ENCODE measurements around the gene RACGAP1.
A peak's percentile ranks its signal among the peaks of the same experiment; 100 is the strongest.
"Not testable (repeated sequence)": the region's sequence is repeated elsewhere in the genome, so short reads cannot be mapped to it uniquely, and the experiment has no call there.

RACGAP1 gene

DNA sequence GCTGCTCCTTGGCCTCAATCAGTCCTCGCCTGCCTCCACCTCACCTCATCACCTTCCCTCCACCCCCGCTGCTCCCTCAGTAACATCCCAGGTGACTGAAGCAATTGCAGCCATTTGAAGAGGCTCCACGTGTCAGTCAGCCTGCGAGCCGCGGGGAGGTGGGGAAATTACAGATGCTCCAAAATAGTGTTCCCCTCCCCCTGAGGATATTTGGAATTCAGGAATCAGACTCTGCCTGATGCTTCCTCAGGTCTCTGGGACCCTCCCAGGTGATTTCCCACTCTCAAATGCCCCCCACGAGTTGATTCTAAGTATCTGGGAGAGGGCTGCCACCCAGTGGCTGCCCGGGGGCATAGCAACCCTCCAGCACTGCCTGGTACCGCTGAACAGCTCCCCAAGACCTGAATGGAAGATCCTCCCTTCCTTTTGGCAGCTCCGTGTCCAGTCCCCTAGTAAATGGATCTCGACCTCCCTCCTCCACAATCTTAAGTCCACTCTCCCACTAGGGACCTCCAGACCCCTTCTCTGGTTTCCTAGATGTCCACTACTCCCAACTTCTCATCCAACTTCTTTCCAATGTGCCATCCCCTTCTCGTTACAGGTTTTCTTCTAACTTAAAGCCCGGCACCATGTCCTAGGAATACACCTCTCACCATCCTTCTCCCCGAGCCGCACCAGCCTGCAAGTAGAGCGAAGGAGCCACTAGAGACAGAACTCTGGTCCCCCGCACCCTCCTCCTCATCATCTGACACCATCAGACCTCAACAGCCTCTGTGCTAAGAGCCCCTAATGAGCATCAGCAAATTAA lies 30.7 kb upstream of the RACGAP1 start:
- peak; percentile 62 to 72 for DNase-seq

DNA sequence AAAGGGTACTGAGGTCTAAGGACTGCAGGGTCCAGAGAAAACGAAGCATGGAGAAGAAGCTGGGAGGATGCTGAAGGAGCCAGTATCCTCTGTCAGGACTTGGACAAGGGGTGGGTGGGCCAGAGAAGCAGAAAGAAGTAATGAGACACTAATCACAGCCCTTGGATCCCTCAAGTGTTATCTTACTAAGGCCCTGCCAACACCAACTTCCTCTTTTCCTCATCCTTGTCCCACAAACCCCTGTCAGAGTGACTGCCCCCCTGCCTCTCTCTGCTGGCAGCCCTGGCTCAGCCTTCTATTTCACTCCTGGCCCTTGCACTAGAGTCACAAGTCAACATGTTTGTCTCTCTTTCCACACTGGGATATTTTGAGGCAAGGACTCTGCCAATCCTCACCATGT lies 28.3 kb upstream of the RACGAP1 start:
- no peak for DNase-seq

DNA sequence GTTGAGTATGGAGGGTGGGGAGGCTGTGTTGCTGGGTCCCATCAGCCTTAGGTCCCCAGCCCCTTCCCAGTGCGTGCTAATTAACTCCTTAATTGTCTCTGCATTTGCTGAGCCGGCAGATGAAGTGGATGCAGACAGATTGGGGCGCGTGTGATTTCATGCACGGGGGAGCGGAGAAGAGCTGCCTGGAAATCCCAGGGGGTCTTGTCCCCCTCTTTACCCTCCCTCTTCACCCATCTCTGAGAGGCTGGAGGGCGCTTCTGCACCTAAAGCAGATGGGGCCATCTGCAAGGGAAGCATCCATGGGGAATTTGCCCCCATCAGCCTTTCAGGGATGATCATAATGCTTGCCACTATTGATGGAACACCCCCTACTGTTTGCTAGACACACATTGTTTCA lies 27.7 kb upstream of the RACGAP1 start:
- DNase-seq, result peak in 1 of 2 experiments; percentile 4

DNA sequence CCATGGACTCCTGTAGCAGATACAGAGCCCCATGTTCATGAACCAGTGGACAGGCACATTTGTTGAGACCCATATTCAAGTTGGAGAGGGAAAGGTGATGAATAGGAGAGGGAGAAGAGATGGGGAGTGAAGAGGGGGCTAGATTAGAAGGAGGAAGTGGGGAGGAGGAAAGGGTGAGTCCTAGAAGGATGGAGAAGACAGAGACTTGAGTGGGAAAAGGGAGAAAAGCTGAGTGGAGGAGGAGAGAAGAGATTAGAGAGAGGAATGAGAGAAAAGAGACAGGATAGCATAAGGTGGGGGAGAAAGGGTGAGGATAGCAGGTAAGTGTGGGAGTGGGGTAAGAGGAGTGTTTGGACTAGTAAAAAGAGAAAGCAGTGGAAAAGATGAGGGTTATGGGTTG lies 27.2 kb upstream of the RACGAP1 start:
- no peak for DNase-seq

DNA sequence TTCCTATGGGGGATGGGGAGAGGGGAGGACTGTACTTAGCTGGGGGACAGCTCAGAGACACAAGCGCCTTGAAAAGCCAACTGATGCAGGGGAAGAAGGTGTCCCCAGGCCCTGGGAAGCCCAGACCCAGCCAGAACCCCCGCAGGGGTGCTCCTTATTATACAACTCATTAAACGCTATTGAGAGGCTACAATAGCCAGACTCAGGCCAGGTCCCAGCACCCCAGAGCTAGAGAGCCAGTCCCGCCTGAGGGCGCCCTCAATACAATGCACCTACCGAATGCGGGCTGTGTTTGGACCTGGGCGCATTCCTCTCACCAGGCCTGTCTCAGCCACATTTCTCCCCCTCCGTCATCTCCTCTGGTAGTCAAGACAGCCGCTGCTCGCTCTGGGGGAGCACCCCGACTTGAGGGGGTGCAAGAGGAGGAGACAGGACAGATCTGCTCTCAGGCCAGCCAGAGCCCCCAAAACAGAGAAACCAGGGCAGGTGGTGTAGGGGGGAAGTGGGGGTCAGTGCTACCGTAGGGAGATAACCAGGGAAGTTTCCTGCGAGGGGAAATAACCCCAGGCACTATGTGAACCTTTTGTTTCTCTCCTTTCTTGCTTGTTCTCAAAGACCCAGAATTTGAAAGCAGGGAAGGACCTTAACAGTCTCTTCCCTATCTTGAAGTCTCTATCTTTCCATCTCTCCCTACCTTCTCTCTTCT lies 26.0 kb upstream of the RACGAP1 start:
- DNase-seq, result no peak

DNA sequence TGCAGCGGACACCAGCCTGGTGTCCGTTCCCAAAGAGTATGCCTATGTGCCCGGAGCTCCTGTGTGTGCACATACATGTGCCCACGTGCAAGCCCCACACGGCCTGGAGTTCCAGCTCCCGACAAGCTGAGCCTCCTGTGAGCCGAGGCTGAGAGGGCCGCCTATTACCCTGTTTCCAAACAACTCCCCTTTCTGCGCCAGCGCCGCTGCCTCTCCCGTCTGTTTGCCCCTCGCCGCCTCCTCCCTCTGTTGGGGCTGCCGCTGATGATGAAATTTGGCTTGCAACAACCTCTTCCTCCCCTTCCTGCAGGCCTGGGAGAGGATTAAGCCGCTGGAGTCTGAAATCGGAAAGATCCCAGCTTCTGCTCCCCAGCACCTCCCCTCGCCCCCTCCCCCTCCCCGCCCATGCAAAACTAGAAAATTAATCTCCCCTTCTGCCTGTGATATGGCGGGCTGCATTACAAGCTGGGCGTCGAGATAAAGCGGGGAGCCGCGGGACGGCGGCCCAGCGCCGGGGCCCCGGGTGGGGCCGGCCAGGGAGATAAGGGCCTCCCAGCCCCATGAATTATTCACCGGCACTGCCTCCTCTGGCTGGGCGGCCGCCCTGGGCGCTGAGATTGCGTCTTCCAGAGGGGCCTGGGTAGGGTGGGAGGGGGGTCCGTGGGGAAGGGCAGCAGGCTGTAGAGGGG lies 25.3 kb upstream of the RACGAP1 start:
- DNase-seq, result no peak

DNA sequence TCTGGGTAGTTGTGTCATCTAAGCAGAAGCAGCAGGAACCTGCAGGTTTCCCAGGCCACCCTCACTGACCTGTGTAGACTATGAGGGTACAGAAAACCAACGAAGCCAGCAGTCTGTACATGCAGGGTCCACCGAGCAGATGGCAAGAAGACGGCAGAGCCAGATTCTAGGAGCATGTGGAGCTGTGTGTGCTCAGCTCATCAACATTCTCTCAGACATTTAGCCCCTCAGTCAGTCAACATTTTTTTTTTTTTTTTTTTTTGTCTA lies 24.8 kb upstream of the RACGAP1 start:
- no peak for DNase-seq

DNA sequence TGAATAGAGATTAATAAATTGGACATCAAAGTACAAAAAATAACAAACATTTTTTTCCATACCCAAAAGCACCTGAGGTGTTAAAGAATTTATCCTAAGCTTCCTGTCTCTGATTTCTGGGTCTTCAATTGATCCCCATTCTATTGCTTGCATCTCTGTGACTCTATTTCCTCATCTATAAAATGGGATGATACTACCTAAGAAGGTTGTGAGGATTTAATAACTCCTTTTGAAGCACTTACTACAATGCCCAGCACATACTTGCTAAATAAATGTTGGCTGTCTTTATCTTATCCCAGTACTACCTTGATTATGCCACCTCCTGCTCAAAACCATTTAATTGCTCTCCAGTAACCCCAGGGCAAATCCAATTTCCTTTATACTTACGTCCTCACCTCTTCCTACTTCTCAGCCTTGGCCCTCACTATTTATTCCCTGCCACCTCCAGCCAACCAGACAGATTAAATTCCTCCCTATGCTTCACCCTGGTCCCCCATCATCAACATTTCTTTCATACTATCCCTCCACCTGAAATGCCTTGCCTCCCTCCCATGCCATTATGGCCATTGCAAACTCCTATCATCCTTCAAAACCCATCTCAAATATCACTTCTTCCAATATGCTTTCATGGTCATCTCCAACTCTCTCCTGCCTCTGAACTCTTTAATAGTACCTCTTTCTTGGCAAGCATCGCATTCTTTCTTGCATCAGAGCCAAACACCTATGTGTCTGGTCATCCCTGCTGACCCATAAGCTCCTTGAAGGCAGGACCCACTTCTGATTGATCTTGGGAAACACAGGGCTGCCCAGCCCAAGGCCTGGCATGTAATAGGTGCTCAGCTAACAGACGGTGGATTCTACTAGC lies 24.2 kb upstream of the RACGAP1 start:
- DNase-seq, result no peak

DNA sequence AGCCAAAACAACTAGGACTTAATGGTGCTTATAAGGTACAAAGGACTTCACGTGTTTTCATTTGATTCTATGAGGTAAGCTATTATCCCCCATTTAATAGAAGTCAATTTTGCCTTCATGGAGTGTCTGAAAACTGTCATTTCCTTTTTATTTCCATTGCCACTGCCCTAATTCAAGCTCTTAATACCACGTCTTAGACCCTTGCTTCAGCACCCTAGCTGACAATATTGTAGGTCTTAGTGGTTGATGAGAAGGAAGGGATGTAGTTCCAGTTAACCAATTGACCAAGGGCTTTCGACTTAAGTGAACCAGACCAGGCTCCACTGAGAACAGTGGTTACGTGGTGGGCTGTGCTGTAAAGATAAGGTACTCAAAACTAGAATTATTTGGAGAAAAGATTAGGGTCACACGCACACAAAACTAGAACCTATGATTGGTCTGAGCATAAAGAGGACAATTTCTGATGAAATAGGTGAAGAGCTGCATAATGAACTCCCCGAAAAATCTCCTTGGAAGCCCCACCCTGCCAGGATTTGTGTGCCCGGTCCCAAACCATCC lies 22.5 kb upstream of the RACGAP1 start:
- no peak for DNase-seq

DNA sequence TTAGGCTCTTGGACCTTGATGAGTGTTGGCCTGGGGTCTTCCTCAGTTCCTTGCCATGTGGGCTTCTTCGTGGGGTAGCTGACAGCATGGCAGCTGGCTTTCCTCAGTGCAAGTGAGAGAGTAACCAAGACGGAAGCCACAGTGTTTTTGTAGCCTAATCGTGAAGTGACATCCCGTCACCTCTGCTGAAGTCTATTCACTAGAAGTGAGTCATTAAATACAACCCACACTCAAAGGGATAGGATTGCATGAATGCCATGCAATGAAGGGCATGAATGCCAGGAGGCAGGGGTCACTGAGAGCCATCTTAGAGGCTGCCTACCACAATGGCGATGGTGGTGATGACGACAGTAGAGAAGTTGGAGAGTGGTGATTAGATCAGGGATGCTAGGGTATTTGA lies 18.6 kb upstream of the RACGAP1 start:
- DNase-seq, result no peak

DNA sequence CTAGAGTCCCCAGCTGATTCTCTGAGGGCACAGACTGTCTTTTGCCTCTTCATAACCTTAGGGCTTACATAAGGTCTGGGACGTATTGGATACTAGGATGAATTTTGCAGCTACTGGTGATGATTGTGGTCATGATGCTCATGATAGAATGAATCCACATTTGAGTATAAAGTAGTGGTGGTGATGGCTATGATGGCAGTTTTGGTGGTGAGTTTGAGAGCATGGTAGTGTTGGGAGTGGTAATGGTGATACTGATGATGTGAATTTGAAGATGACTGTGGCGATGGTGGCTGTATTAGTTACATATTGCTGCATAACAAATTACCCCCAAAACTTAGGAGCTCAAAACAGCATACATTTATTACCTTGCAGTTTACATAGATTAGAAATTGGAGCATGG lies 18.0 kb upstream of the RACGAP1 start:
- no peak for DNase-seq

DNA sequence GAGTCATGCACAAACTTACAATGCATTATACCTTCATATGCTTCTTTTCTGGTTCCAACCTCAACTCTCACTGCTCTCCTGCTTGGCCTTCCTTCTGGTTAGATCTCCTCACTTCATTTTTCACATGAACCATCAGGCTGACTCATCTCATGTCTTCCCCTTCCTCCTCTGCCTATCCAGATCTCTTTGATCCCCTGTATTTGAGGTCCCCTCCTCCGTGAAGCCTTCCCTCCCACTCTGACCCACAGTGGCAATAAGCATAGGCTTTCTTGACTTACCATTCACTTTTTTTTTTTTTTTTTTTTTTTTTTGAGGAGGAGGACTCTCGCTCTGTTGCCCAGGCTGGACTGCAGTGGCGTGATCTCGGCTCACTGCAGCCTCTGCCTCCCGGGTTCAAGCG lies 17.4 kb upstream of the RACGAP1 start:
- no peak for DNase-seq

DNA sequence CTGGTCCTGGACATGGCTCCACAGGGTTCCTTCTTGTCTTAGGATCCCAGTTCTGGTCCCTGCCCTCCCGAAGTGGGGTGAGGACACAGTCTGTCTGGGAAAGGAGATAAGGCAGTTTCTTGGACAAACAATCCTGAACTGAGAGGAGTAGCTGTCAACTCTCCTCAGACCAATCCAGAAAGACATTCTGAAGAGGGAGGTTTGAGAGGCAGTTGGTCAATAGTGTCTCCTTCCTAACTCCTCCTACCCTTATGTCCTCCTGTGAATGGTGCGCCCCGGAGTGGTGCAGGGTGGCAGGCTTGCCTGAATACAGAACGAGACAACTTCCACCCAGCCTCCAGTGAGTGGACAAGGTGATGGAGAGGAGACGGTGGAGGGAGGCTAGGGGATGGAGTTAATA lies 16.7 kb upstream of the RACGAP1 start:
- DNase-seq, result no peak

DNA sequence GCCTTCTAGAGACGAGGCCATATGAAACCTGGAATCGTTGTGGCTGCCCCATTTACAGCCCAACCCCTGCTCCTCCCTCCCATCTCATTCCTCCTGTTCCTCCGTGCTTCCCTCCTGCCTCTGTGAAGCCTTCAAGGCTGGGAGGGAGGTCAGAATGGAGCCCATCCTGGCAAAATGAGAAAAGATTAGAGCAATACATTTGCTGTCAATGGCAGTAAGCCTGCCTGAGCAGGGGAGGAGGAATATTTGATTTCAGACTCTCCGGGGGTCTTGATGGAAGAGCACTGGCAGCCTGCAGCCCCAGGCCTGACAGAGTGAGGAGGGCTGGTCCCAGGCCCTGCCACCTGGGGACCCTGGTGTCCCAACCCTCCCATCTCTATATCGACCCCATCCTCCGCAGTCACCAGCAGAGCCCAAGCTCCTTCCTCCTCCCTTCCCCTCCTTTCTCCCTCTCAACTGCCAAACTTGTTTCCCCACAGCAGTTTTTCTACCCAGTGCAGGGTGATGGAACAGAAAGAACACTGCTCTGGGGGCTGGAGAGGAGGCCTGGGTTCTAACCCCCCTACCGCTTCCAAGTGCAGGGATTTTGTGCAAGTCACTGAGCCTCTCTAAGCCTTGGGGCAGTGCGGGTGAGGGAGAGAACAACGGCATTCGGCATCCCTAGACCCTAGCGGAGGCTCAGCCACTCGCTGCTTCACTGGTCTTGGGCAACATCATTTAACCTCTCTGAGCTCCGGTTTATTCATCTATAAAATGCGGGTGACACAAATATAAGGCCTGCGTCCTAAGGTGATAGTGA lies 16.0 kb upstream of the RACGAP1 start:
- DNase-seq, result no peak

DNA sequence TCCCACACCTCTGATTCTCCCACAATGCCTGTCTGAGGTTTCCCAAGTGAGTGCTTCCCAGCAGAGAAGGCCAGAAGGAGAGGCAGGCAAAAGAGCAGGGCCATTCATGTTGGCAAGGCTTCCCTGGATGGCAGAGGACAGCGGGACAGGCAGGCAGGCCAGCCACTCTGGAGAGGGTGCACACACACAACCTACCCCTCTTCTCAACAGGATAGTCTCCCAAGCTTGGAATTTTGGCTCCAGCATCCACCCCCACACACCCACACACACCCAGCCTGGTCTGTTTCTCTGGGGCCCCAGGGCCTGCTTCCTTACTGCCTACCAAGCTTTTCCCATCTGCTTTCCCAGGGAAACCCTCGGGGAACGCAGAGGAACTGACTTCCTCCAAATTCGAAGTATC lies 15.4 kb upstream of the RACGAP1 start:
- DNase-seq, result no peak

DNA sequence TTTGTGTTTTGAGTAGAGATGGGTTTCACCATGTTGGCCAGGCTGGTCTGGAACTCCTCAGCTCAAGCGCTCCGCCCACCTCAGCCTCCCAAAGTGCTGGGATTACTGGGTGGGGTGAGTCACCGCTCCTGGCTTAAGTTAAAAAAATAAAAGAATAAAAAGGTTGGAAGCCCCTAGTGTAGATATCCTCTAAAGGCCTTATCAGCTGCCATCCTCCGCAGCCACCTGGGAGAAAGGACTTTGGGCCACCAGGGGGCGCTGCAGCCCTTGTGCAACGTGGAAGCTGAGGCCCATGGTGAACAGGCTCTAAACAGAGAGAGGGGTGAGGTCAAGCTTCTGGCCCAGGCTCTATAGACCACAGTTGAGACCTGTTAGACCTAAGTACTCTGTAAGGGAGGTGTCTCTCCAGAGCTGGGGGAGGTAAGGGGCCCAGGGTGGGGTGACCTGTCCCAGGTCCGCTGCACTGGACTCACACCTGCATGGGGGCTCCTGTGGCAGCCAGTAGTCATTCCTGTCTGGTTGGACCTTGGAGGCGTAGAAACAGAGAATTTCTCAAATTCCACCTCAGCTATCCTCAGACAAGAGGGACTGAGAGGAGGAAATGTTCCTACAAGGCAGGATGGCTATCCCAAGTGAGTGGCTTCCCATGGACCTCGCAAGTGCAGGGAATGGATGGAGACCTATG lies 14.0 kb upstream of the RACGAP1 start:
- peak; percentile 63 to 67 for DNase-seq

DNA sequence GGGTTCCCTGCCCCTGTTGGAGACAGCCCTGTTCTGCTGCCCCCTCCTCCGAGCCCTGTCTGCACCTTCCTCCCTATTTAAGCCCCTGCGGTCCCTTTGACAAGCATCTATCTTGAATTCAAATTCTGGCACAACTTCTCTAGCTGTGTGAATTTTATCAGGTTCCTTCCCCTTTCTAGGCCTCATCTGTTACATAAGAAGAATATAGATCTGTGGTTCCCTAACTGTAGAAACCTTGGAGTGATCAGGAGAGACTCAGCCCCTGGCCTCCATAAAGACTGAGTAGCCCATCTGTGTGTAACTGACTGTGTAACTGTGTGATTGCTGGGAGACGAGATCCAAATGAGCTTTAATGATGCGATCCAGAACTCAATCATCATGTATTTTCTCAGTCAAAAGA lies 13.0 kb upstream of the RACGAP1 start:
- no peak for DNase-seq

DNA sequence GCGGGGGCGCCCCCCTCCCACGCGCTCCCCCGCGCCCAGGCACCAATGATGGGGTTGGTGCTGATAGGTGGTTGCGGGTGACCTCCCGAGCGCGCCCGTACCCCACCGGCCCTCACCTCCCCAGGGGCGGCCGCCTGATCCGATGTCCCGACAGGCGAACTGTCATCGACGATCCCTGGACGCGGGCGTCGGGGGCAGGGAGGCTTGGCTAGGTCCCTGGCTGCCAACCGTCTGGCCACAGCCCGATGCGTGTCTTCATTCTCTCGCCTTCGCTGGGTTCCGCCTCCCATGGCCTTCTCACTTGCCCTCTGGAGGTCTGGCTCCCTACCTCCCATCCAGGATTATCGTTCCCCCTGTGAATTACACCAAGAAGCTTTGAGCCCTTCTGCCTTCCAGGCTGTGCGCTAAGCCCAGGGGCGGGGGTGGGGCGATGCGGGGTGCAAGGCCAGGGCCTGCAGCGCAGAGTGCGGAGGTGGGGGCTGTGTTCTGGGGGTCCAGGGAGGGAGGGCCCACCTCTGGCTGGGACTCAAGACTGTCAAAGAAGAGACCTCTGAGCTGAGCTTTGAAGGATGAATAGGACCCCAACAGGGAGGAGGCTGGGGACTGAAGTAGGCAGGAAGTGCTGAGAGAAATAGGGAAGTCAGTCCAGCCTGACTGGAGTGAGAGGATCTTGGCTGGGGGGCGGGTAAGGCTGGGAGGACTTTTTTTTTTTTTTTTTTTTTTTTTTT lies 7.7 kb upstream of the RACGAP1 start:
- no peak for DNase-seq

DNA sequence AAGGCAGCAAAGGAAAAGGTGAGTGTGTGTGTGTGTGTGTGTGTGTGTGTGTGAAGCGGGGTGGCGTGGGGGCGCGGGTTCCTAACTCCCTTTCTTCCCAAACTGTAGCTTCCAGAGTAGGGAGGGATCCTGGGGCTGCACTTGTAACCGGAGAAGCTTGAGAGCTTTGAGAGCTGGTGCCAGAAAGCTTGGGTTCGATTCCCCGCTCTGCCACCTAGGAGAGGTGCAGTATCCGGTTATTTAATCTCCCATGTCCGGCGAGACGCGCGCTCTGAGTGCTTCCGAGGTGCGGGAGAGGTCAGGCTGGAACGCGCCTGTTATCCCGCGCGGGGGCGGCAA lies 7.2 kb upstream of the RACGAP1 start:
- no peak for DNase-seq

DNA sequence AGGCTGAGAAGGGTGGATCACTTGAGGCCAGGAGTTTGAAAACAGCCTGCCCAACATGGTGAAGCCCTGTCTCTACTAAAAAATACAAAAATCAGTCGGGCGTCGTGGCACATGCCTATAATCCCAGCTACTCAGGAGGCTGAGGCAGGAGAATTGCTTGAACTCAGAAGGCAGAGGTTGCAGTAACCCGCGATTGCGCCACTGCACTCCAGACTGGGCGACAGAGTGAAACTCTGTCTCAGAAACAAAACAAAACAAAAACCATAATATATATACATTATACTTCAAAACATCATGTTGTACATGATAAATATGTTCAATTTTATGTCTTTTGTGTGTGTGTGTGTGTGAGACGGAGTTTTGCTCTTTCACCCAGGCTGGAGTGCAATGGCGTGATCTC lies 5.2 kb upstream of the RACGAP1 start:
- not testable (repeated sequence) for DNase-seq

DNA sequence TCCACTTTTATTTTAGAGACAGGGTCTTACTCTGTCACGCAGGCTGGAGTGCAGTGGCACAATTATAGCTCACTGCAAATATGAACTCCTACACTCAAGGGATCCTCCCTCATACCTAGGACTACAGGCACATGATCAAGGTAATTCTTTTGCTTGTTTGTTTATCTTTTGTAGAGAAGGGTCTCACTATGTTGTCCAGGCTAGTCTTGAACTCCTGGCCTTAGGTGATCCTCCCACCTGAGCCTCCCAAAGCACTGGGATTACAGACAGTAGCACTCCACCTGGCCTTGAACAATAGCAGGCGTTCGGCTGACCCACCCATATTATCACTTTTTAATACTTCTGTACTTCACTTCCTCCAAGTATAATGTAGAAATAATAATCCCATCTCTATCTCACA lies 1.4 kb upstream of the RACGAP1 start:
- no peak for DNase-seq

All from NCI-H2081 (cell line).